ENCODE data around the gene MALRD1. TPM values are rescaled to one million over a fixed set of nuclear protein-coding genes. Genes with fewer than 3 reads are reported as not detected.

MALRD1 gene
- total RNA-seq, 2 donors from 2014 or later, result 0.84 to 2.2 TPM

DNA sequence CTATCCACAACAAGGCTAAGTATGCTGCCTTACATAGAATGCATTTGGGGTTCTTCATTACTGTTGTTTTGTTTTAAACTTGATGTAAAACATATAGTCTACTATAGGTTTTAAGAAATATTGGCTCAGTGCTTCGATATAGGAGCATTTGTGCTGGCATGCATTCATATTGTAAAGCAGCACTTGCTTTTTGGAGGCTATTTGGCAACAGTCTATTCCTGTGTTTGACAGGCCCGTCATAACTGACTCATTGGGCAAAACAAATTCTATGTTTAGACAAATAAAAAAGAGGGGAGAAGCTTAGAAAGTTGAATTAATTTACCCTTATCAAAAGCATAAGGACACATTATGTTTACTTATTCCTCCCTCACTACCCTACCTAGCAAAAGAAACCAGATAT, 729.2 kb downstream of the MALRD1 start:
- no peak for DNase-seq
- ATAC-seq, result no peak
- intact Hi-C loops (cut with DNase I), result no loop called here

DNA sequence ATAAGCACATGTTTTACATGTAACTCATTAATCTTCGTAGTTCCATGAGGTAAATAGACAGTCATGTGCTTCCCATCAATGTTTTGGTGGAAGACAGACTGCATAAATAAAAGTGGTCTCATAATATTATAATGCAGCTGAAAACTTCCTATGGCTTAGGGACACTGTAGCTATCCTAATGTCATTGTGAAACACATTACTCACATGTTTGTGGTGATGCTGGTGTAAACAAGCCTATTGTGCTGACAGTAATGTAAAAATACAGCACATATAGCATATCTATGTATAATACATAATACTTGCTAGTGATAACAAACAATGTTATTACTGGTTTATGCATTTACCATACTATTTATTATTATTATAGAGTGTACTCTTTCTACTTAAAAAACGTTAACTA, 730.4 kb downstream of the MALRD1 start:
- no peak for DNase-seq
- no peak for ATAC-seq
- intact Hi-C loops (cut with DNase I), result no loop called here

DNA sequence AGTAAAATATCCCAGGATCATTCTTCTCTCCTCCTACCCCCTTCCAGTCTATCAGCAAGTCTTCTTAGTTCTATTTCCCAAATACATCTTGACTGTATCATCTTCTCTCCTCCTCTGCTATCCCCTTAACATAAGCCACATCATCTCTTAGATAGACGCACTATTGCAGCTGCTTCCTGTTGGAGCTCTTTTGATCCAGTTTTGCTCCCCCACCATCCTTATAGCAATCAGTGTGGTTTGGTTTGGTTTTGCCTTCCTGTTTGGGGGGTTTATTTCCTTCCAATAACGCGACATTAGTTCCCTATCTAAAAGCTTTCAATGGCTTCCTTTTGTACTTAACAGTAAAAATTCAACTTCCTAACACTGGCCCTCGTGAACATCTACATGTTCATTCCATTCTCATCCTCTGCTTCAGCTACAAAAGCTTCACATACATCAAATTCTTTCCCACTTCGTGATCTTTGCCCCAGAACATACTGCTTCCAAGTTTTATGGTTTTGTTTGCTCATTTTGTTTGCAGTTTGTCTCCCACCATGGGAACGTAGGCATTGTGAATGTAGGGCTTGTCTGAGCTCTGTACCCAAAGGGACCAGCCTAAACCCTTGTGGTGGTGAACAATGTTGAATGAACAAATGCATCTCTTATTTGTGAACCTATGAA, 734.0 kb downstream of the MALRD1 start:
- ATAC-seq, result no peak
- intact Hi-C loops (cut with DNase I), result loop anchor here in 1 of 2 donors (10.0 kb wide), 1 partner anchor 1098 kb away; no protein-coding TSS in a partner anchor
- DNase-seq, result no peak

DNA sequence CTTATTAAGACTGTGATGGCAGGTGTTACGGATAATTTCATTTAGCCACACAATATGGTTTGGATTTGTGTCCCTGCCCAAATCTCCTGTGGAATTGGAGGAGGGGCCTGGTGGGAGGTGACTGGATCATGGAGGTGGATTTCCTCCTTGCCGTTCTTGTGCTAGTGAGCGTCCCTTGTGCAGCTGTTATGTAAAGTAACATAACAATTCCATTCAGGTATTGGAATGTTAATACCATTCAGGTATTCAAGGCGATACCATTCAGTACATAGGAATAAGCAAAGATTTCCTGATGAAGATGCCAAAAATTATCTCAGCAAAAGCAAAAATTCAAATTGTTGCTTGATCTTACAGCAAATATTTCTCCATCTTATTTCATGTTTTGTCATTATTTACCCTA, 735.1 kb downstream of the MALRD1 start:
- intact Hi-C loops (cut with DNase I), result loop anchor here in 1 of 2 donors (10.0 kb wide), 1 partner anchor 1099 kb away; no protein-coding TSS in a partner anchor
- no peak for DNase-seq
- no peak for ATAC-seq

Data from left cardiac atrium (tissue), 4 donors.